Keratinocyte (primary cell): Measurements from ENCODE around the gene PARVA. TPM values are rescaled to one million over a fixed set of nuclear protein-coding genes. Genes with fewer than 3 reads are reported as not detected.

ENCODE experiments used
- DNase-seq: peaks from one replicate; pipeline ENCODE4 v3.0.0-alpha.2; 2011; ENCODE audit warnings: low read depth, missing footprints, low spot score
- FAIRE-seq: peaks from 2 replicates; lab custom pipeline; 2011; peaks lifted over from hg19 to GRCh38; lab: Jason Lieb, UNC
- H2AFZ ChIP-seq: 2 replicates; pipeline ENCODE4 v1.6.0; 2012; ENCODE audit warnings: low read length, control low read depth, inconsistent platforms; ENCODE audit not compliant: control insufficient read depth
- H3K27ac ChIP-seq: 2 replicates; pipeline ENCODE4 v1.5.1; 2011; ENCODE audit warnings: low read length; ENCODE audit not compliant: control insufficient read depth, insufficient read depth
- H3K27me3 ChIP-seq: 3 replicates; pipeline ENCODE4 v1.6.0; 2011; ENCODE audit warnings: low read length; ENCODE audit not compliant: control insufficient read depth, insufficient read depth; ENCODE audit errors: extremely low read depth
- H3K36me3 ChIP-seq, 2 experiments: 2 replicates in 1 of 2; 3 replicates in 1 of 2; pipeline ENCODE4 v1.5.1; 2011; ENCODE audit warnings: low read length in 2 of 2, mild to moderate bottlenecking in 1 of 2; ENCODE audit not compliant: control insufficient read depth in 2 of 2, insufficient read depth in 2 of 2; ENCODE audit errors: extremely low read depth in 1 of 2
- H3K4me1 ChIP-seq: 3 replicates; pipeline ENCODE4 v1.5.1; 2011; ENCODE audit warnings: low read length; ENCODE audit not compliant: control insufficient read depth, insufficient read depth; ENCODE audit errors: extremely low read depth
- H3K4me2 ChIP-seq: 3 replicates; pipeline ENCODE4 v1.6.0; 2011; ENCODE audit warnings: low read depth, low read length; ENCODE audit not compliant: control insufficient read depth, insufficient read depth; ENCODE audit errors: extremely low read depth
- H3K4me3 ChIP-seq, 3 experiments: fragments of 200-600 bp in 1 of 3; sonication (generic) in 1 of 3; 2 replicates in 2 of 3; 3 replicates in 1 of 3; pipeline ENCODE4 v1.5.1; 2011 to 2016; ENCODE audit warnings: low read length in 3 of 3, mild to moderate bottlenecking in 3 of 3, control low read depth in 2 of 3, inconsistent platforms in 1 of 3, low read depth in 1 of 3, mixed read lengths in 1 of 3, mixed run types in 1 of 3, moderate library complexity in 1 of 3; ENCODE audit not compliant: control insufficient read depth in 2 of 3, insufficient read depth in 2 of 3; ENCODE audit errors: extremely low read depth in 1 of 3
- H3K79me2 ChIP-seq: 2 replicates; pipeline ENCODE4 v1.6.0; 2012; ENCODE audit warnings: low read length; ENCODE audit not compliant: control insufficient read depth, insufficient read depth
- H3K9ac ChIP-seq: 3 replicates; pipeline ENCODE4 v1.6.0; 2011; ENCODE audit warnings: low read length; ENCODE audit not compliant: control insufficient read depth, insufficient read depth; ENCODE audit errors: extremely low read depth
- H3K9me1 ChIP-seq: 3 replicates; pipeline ENCODE4 v1.6.0; 2011; ENCODE audit warnings: low read length; ENCODE audit not compliant: control insufficient read depth, insufficient read depth; ENCODE audit errors: extremely low read depth
- H3K9me3 ChIP-seq: 2 replicates; pipeline ENCODE4 v1.5.1; 2012; ENCODE audit warnings: low read depth, low read length; ENCODE audit not compliant: control insufficient read depth
- H4K20me1 ChIP-seq: 3 replicates; pipeline ENCODE4 v1.6.0; 2011; ENCODE audit warnings: low read length; ENCODE audit not compliant: control insufficient read depth, insufficient read depth; ENCODE audit errors: extremely low read depth
- CTCF ChIP-seq, 3 experiments: IDR thresholded peaks in 1 of 3; conservative IDR thresholded peaks in 1 of 3; optimal IDR thresholded peaks in 1 of 3; 2 replicates in 2 of 3; 3 replicates in 1 of 3; pipeline versions ENCODE3 to v1.5.1; 2011; ENCODE audit warnings: low read length in 3 of 3, mild to moderate bottlenecking in 3 of 3, moderate library complexity in 2 of 3, control low read depth in 1 of 3, inconsistent platforms in 1 of 3; ENCODE audit not compliant: insufficient read depth in 2 of 3; ENCODE audit errors: extremely low read depth in 1 of 3
- EZH2 ChIP-seq: IDR thresholded peaks from one replicate; pipeline ENCODE4 v1.6.1; 2012; ENCODE audit warnings: inconsistent platforms, mild to moderate bottlenecking, low read length, moderate library complexity
- dilution Hi-C: fragments of 300-500 bp; cut with MboI; formaldehyde crosslinking; loops from one replicate; pipeline ENCODE4 v1.7.0; 2020; ENCODE audit warnings: low sequenced_read_pairs; ENCODE audit not compliant: extremely low pct_ligation_motif_present
- polyA plus RNA-seq, 5 experiments: library from polyadenylated mRNA; depleted of rRNA in 3 of 5; stranded (reverse) in 3 of 5; stranded (forward) in 1 of 5; unstranded in 1 of 5; fragments of >200 nt; gene quantifications; 1 replicate in 1 of 5; 2 replicates in 3 of 5; 3 replicates in 1 of 5; pipeline versions ENCODE4 v1.2.1 to v1.2.3, GENCODE V29; 2011 to 2012; ENCODE audit warnings: missing spikeins in 2 of 5, low read depth in 1 of 5, low replicate concordance in 1 of 5

Gene PARVA
- polyA plus RNA-seq, 1 donor (not counting 4 experiments of a cell fraction or from before 2014, with no cell fraction given), result 28.9 TPM

- Histone ChIP-seq H3K36me3 (no peaks in the 10 kb centered on the region), H3K4me2 (no peak overlapping the region), H3K27ac (no peak overlapping the region), H3K9ac (no peak overlapping the region), H3K9me1 (no peaks in the 10 kb centered on the region), H3K4me1 (peaks cover 8% of the 10 kb centered on the region), H4K20me1 (no peaks in the 10 kb centered on the region), H3K27me3 (no peaks in the 10 kb centered on the region), H3K4me3 (no peak overlapping the region), H3K79me2 (no peaks in the 10 kb centered on the region), H3K9me3 (no peaks in the 10 kb centered on the region), H2AFZ (no peak overlapping the region)
- FAIRE-seq, result no peak
- DNase-seq, result no peak
- TF ChIP-seq EZH2, result no peak
- no peak for TF ChIP-seq CTCF (optimal IDR thresholded peaks at IDR 0.05 in 1 of 3, IDR thresholded peaks at IDR 0.05 in 1 of 3, conservative IDR thresholded peaks at IDR 0.05 in 1 of 3; ENCODE audit: extremely low read depth in 1 of 3, insufficient read depth in 2 of 3, low read length in 3 of 3)
- dilution Hi-C loops, result no loop called here
These were observed 204.0 kb downstream of the PARVA start for GRCh38 chr11:12581416-12581815.

GRCh38 chr11:12581923-12582322, 204.6 kb downstream of the PARVA start:
- FAIRE-seq (peak; percentile 92), DNase-seq (no peak)
- Histone ChIP-seq H3K9me3 (no peaks in the 10 kb centered on the region), H4K20me1 (no peaks in the 10 kb centered on the region), H3K36me3 (no peaks in the 10 kb centered on the region), H3K27ac (no peak overlapping the region), H3K4me1 (peaks cover 8% of the 10 kb centered on the region), H3K79me2 (no peaks in the 10 kb centered on the region), H2AFZ (no peak overlapping the region), H3K9ac (no peak overlapping the region), H3K4me2 (no peak overlapping the region), H3K27me3 (no peaks in the 10 kb centered on the region), H3K4me3 (no peak overlapping the region), H3K9me1 (no peaks in the 10 kb centered on the region)
- dilution Hi-C loops, result no loop called here
- TF ChIP-seq EZH2, result no peak
- no peak for TF ChIP-seq CTCF (optimal IDR thresholded peaks at IDR 0.05 in 1 of 3, IDR thresholded peaks at IDR 0.05 in 1 of 3, conservative IDR thresholded peaks at IDR 0.05 in 1 of 3; ENCODE audit: extremely low read depth in 1 of 3, insufficient read depth in 2 of 3, low read length in 3 of 3)
